GM21381 (cell line): Measurements from ENCODE around the gene SNRNP200.
"Not testable (repeated sequence)": the region's sequence is repeated elsewhere in the genome, so short reads cannot be mapped to it uniquely, and the experiment has no call there.

Experiments
- ATAC-seq: cut with Tn5 transposase; IDR thresholded peaks from one replicate; pipeline ENCODE4 v1.9.1; 2021; ENCODE audit warnings: mild to moderate bottlenecking, moderate library complexity; ENCODE audit not compliant: unreplicated experiment

The SNRNP200 gene

DNA sequence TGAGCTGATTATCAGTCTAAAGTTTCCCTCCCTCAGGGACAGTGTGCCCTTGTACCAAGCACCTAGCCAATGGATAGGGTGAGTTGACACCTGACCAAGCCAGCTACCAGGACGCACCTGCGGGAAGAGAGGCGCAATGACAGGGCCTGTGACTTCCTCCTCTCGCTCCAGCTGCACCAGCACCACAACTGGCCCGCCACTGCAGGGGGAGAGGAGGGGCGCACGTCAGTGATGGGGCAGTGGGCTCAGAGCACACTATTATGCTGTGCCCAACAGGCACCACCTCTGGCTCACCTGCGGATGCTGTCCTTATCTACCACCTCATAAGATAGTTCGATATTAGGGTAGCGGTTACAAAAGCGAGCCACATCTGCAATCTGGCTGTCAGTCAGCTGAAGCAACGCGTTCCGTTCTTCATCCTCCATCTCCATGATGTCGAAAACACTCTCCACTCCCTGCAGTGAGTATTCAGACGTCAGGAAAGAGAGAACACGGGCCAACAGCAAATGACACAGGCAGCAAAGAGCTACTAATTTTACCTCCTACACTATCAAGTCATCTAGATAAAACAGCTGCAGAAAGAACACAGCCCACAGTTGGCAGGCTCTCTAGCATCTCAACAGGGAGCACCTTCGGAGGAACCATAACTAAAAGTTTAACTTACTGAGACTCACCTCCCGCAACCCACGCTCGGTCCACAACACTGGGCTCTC lies 28.4 kb downstream of the SNRNP200 start:
- no peak for ATAC-seq

DNA sequence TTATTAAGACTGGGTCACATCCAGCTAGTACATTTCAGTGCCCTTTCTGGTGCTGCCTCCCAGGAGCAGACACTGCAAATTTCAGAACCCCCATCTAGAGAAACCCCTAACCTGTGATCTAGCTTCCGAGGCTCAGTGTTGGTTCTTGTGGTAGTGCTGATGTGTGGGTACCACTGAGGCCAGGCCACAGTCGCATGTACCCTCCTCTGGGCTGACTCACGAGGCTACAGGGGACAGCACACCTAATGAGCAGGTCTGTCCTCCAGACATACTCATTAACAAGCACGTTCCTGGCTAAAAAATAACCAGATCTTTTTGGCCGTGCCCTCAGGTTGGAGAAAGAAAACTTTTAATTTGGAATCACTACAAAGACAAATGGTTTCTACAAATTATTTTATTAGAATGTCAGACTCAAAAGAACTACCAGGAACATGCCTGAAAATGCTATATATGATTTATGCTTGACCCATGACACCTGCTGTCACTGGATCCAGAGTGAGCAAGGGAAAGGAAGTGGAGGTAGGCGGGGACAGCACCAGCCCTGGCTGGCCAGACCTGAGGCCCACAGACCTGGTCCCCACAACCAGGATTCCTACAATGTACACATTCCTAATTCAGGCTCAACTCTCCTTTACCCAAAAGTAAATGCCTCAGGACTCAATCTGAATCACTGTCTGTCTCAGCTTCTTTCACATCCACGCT lies 30.8 kb downstream of the SNRNP200 start:
- ATAC-seq = no peak

DNA sequence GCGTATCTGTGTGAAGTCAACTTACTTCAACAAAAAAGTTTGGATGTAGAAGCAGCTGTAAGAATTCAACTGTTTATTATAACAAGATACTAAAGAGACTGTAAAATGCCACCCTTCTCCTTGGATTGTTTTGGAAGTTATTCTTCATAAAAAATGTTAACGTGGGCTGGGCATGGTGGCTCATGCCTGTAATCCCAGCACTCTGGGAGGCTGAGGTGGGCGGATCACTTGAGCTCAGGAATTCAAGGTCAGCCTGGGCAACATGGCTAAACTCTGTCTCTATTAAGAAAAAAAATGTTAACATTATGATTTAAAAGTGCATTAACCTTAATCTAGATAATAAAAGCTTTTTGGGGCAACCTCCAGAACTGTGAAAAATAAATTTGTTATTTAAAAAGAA lies 31.6 kb downstream of the SNRNP200 start:
- no peak for ATAC-seq

DNA sequence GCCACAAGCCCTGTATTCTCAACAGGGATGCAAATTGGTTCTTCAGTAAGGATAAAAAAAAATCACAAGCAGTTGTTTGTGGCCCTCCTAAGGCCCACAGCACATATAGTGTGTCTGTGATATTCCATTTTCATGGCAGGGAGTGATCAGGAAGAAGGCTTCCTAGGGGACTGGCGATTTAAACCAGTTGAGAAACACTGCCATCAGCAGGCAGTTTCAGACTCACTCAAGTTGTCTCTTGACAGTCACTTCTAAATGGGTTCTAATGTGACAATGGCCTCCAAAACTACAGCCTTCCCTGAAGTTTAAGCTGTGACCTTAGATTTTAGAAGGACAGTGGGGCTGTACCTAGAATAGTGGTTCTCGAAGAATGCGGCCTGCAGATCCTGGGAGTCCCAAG lies 33.4 kb downstream of the SNRNP200 start:
- no peak for ATAC-seq

DNA sequence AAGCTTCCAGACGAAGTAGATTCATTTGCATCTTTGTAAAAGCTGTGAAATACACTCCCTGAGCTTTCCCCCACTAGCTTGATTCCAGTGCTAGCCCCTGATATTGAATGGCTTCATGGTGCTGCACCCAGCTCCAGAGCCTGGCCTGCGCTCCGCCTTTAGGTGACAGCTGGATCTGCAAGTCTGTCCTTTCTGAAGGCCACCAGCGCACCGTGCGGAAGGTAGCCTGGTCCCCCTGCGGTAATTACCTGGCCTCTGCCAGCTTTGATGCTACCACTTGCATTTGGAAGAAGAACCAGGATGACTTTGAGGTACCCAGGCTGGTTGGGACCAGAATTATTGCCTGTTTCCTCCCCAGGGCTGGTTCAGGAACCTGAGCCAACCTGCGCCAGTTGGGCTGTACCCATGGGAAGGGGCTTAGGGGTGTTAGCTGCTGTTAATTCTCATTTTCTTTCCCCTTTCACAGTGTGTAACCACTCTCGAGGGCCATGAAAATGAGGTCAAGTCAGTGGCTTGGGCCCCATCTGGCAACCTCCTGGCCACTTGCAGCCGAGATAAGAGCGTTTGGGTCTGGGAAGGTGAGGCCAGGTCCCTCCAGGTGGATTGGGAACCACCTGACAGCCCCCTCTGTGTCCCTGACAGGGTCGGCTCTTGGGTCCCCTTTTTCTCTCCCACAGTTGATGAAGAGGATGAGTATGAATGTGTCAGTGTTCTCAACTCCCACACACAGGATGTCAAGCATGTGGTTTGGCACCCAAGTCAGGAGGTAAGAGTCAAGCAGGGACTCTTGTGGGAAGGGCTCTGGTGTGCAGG lies 38.0 kb downstream of the SNRNP200 start:
- no peak for ATAC-seq

DNA sequence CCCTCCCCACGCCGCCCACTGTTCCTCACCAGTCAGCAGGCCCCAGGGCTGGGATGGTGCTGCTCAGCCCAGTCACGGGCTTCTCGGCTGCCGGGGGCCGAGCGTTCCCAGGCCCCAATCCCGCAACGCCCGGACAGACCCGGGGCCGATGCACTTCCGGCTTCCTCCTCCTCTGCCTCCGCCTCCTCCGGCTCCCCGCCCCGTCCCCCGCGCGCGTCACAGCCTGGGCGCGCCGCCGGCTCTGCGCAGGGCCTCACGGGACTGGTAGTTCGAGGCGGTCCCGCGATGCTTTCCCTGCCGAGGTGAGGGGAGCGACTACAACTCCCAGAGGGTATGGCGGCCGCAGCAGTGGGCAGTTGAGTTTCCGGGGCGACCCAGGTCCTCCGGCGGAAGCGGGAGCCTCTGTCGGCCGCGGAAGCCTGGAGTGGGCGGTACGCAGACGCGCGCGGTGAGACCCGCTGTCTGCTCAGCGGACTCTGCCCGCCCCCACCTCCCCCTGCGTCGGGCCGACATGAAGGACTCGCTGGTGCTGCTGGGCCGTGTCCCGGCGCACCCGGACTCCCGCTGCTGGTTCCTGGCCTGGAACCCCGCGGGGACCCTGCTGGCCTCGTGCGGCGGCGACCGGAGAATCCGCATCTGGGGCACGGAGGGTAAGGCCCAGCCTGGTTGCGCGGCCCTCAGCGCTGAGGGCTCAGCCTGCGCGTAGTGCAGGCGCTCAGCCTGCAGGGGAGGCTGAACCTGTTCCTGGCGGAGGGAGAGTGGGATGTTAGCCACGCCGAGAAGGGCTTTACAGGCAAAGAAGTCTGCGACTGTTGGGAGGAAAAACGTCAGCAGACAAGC lies 39.3 kb downstream of the SNRNP200 start, which contains the start of the genes CIAO1 and TMEM127:
CIAO1 (plus strand) TSS at position 386 of the 840 bp plus-strand sequence; CDS start at position 512, 126 bp downstream.
TMEM127 (minus strand) TSS at position 158 of the 840 bp plus-strand sequence. CDS start 616 bp downstream, outside the sequence.
- peak; percentile 92 for ATAC-seq

DNA sequence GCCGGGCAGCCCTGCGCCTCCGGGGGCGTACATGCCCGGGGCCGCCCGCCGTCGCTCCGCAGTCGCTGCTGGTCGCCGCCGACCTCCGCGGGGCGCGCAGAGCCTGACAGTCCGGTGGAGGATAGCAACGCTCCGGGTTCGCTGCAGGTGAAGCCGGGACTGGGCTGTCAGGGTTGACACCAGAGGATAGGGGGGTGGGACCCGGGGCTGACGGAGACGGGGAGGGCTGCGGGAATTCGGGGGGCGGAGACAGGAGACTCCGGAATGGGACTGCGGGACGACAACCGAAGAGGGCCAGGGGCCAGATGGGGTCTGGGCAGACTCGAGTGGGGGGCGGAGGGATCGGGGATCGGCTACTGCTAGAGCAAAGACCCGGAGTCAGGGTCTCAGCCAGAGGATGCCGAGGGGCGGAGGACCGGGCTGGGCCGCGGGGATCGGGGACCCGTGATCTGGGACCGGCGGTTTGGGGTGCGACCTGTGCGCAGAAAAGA lies 40.0 kb downstream of the SNRNP200 start:
- ATAC-seq = peak; percentile 4

DNA sequence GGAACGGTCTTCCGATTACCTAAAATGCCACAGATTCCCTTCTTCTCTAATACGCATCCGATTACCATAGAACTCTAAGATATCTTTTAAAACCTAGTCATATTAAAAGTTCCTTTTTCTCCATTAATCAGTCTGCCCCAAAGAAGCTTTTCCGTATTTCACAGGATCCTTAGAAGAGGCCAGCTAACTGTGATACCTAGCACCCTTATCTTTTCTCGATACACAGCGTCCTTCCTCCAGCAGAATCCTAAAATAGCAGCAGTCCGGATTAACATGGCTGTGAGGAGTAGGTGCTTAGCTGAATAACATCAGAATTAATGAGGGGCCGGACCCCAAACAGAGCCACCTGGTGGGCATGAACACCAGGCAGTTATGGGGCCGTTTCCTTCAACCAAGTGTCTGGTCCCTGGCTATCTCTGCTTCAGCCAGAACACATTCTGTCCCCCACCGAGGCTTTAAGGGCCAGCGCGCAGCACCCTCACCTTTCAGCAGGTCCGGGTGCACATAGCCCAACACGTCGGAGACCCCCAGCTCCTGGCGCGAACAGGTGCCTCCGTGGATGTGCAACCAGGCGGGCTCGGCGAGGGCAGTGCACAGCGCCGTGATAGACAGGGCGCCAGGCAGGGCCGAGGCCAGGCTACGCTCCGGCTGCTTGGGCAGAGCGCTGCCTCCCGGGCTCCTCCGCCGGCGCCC lies 40.5 kb downstream of the SNRNP200 start:
- ATAC-seq = peak; percentile 2

DNA sequence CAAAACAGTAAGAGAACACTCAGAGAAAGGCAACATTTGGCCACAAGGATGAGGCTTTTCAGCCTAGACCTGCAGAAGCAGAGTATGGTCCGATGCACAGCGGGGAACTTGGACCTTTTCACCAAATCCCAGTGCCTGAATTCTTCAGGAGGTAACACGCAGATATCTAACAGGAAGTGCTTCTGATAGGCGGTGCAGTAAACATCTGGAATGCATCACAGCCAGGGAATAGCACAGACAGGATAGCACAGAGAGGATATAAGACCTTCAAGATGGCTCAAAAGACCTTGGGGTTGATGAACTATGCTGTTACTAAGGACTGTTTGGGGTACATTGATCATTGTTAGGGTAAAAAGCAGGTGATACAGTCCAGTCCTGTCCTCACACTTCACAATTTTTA lies 41.3 kb downstream of the SNRNP200 start:
- no peak for ATAC-seq

DNA sequence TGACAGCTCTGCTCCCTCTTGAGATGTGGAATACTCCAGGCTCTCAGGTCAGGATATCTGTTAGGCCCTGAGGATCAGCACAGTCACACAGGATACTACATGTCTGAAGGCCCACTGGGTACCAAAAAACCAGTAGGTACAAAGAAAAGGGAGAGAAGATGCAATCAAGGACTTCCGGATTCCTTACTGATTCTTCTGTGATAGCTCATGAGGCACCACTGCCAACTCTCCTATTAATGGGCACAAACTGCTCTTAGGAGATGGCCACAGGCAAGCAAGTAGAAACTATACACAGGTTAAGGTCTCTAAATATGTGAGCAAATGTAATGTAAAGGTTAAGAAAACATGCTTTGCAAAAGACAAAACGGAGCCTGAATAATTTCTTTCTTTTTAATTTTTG lies 43.0 kb downstream of the SNRNP200 start:
- no peak for ATAC-seq

DNA sequence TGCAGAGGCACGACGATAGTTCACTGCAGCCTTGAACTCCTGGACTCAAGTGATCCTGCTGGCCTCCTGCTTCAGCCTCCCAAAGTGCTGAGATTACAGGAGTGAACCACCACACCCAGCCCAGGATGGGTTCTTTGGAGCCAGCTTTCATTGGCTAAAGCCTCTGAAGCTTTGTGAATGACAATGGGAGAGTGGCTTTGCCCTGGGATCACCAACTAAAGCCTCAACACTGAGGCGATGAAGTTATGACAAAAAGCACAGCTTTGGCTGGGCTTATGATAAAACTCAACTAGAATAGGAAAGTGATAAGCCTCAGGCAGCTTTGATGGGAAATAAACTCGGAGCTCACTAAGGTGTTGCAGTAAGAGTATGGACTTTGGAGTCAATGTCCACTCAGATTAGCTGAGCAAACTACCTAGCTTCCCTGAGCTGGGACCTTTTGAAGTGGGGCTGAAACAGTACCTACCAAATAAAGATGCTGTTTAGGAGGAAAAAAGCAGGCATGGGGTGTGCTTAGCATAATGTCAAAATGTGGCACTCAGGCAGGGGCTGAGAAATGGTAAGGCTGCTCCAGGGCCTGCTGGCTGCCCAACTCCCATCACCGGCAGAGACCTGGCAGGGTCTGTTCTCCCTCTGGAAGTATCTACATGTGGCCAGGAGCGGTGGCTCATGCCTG lies 43.9 kb downstream of the SNRNP200 start:
- ATAC-seq = no peak

DNA sequence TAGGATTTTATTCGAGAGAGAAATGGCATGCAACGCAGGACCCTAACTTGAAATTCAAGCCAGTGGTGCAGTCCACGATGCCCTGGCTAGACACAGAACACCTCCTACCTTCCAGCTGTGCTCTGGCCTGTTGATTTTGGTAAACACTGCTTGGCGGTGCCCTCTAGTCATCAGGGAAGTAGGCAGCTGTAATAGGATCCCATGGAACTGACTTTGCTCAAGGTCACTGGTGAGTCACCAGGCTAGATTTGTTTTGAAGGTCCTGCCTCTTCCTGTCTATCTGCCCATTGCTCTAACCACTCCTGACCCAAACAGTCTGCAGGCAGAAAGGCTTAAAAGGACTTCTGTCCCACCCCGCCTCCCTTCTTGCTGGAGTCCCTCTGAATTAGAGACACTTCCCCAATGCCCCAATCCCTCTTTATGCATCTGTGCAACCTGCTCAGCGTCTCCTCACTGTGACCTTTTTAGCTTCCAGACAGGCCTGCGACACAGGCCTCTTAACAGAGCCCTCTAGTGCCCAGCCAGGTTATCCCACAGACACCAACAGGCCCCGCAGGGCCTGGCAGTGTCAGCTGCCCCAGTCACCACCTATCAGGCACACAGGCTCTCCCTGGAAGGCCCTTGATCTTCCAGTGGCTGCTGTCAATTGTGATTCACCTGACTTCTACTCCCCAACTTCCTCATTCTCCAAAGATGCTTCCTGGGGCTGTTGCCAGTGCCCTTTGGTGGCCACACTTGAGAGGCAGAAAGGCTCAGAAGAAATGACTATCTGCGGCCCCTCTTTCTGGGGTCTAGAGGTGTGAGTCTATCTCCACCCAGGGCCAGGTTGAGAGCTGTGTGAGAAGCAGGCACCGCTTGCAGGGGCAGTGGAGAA lies 44.7 kb downstream of the SNRNP200 start:
- no peak for ATAC-seq

DNA sequence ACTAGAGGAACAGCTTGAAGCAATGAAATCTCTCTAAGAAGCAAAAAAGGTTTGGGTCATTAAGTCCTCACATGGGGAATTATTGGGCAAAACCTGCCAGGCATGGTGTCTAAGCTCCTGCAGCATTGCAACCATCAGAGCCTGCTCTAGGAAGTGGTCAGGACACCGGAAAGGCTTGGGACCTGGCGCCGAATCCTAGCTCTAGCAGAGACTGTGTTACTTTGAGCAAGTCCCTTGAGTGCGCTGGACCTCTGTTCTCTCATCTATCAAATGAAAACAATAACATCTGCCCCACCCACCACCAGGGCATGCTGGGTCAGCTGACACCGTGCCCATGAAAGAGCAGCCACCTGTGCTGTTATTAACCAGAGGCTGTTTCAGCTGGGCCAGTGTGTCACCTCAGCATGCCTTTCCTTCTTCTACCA lies 45.8 kb downstream of the SNRNP200 start:
- no peak for ATAC-seq

DNA sequence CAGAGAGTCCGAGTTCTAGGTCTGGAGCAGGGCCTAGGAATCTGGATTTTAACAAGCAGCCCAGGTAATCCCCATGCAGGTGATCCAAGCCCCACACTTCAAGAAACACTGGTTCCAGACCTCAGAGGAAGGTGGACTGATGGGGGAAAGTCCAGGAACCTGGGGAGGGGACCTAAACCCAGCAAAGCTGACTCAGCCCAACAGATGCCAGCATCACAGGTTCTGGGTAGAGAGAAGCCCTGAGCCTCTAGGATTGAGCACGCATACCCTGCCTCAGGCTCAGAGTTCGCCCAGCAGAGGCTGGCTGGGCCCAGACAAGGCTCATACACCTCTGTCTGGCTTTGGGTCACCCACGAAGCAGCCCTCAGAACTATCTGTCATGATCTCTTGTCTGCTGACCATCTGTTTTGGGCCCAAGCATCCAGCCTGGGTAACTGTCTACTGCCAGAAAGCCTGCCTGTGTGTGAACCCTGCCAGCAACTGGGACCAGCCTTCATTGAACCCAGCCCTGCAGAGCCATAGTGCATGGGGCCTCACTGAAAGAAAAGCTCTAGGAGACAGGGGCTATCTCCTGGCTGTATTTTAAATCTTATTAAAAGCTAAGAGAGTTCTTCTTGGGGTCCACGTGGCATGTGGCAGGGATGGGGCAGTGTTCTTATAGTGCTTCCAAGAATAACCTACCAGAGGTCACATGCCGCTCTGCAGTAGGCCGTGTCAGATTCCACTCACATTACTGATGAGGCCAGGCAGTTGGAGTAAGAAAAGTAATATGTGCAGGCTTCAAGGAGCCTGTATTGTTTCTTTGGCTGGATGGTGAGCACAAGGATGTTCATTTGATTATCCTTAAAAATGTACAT lies 47.0 kb downstream of the SNRNP200 start:
- no peak for ATAC-seq

DNA sequence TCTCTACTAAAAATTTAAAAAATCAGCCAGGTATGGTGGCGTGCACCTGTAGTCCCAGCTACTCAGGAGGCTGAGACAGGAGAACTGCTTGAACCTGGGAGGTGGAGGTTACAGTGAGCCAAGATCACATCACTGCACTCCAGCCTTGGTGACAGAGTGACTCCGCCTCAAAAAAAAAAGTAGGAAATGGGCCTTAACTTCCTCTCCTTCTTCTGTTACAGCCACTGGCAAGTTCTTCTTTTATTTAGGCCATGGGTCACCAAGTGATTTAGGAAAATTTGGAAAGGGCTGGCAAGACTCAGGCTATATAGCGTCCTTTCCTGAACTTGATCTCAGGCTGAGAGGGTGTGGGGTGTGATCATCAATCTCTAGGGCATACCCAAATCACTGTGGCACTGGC lies 47.6 kb downstream of the SNRNP200 start:
- ATAC-seq = not testable (repeated sequence)

DNA sequence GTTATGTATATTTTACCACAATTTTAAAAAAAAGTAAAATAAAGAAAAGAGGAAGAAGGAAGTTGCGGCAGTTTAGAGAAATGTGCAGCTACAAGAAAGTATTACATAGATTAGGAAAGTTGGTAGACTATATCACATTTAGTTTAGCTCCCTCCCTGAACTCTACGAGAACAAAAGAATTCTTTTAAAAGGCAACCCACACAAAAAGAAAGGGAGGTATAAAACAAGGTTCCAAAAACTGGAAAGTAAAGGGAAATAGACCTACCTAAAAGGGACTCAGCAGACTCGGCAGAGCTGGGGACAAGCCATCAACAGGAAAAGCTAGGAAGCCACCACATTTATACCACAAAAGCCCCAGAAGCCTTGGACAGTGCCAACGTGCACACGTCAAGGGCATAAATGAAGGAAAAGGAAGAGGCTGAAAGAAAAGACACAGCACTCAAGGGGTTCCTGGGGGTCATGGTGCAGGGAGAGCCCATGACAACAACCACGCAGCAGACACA lies 48.7 kb downstream of the SNRNP200 start:
- no peak for ATAC-seq

DNA sequence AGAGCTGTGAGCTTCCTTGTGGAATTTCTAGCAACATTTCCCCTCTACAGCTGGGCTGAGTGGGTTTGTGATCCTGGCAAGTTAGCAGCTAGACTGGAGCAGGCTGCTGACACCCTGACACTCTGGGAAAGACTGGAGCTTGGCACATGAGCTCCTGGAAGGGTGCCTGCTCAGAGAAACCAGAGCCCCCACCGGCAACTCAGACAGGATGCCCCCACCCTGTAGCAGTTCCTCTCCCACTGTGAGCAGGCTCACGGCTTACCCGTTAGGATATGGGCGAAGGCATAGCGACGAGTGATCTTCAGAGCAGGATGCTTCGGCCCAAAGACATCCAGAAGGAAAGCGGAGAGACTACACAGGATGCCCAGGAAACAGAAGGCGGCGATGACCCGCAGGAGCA lies 50.8 kb downstream of the SNRNP200 start:
- ATAC-seq = no peak
